ENCODE data around the gene FBXL16.
A peak's percentile ranks its signal among the peaks of the same experiment; 100 is the strongest.

DNA sequence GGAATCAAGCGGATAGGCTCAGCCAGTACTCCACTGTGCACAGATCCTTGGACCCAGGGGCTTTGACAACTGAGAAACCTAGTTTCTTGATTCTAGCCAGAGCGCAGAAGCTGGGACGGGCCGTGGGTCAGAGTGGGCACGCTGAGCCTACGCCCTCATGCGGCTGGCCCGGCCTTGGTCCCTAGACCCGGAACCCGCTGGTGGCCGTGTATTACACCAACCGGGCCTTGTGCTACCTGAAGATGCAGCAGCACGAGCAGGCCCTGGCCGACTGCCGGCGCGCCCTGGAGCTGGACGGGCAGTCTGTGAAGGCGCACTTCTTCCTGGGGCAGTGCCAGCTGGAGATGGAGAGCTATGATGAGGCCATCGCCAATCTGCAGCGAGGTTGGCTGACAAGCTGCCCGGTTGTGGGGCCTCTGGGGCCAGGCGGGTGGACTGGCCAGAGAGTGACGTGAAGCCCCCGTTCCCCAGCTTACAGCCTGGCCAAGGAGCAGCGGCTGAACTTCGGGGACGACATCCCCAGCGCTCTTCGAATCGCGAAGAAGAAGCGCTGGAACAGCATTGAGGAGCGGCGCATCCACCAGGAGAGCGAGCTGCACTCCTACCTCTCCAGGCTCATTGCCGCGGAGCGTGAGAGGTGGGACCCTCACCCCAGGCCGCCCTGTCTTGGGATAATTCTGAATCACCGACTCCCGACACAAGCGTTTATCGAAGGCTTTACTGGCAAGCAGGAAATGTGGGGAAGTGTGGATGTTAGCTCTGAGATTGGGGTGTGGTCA is 24.4 kb downstream of the FBXL16 start:
- peak in 1 of 3 experiments; percentile 39 for TF ChIP-seq CTCF (optimal IDR thresholded peaks at IDR 0.05 in 1 of 3, IDR thresholded peaks at IDR 0.05 in 1 of 3, conservative IDR thresholded peaks at IDR 0.05 in 1 of 3; ENCODE audit: extremely low read depth in 1 of 3, insufficient read depth in 2 of 3, low read length in 3 of 3)
- no peak for TF ChIP-seq EZH2 (IDR thresholded peaks at IDR 0.05; ENCODE audit: low read length)

Measured in keratinocyte (primary cell).